Measurements from ENCODE around the gene KRT83.

GRCh38 chr12:52356762-52357580 lies 35.8 kb upstream of the KRT83 start:
- TF ChIP-seq ZNF331 (CRISPR knock-in tag; IDR thresholded peaks at IDR 0.05) (no peak), CTCF (CRISPR knock-in tag; IDR thresholded peaks at IDR 0.05) (no peak), HDAC6 (IDR thresholded peaks at IDR 0.05; ENCODE audit: low read depth, low read length) (no peak), PRDM10 (CRISPR knock-in tag; IDR thresholded peaks at IDR 0.05; ENCODE audit: low read depth) (no peak), SP2 (CRISPR knock-in tag; IDR thresholded peaks at IDR 0.05) (no peak), ZNF709 (CRISPR knock-in tag; IDR thresholded peaks at IDR 0.05) (no peak), SMC3 (IDR thresholded peaks at IDR 0.05; ENCODE audit: low read length) (no peak), ATF6 (CRISPR knock-in tag; conservative IDR thresholded peaks at IDR 0.05) (no peak)
- TF ChIP-seq, protein P1, sequence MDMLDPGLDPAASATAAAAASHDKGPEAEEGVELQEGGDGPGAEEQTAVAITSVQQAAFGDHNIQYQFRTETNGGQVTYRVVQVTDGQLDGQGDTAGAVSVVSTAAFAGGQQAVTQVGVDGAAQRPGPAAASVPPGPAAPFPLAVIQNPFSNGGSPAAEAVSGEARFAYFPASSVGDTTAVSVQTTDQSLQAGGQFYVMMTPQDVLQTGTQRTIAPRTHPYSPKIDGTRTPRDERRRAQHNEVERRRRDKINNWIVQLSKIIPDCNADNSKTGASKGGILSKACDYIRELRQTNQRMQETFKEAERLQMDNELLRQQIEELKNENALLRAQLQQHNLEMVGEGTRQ (IDR thresholded peaks at IDR 0.05; ENCODE audit: low read depth, low read length) = no peak
- TF ChIP-seq, protein P1 (CRISPR knock-in tag; IDR thresholded peaks at IDR 0.05; ENCODE audit: borderline replicate concordance) = no peak
- TF ChIP-seq, protein P2, sequence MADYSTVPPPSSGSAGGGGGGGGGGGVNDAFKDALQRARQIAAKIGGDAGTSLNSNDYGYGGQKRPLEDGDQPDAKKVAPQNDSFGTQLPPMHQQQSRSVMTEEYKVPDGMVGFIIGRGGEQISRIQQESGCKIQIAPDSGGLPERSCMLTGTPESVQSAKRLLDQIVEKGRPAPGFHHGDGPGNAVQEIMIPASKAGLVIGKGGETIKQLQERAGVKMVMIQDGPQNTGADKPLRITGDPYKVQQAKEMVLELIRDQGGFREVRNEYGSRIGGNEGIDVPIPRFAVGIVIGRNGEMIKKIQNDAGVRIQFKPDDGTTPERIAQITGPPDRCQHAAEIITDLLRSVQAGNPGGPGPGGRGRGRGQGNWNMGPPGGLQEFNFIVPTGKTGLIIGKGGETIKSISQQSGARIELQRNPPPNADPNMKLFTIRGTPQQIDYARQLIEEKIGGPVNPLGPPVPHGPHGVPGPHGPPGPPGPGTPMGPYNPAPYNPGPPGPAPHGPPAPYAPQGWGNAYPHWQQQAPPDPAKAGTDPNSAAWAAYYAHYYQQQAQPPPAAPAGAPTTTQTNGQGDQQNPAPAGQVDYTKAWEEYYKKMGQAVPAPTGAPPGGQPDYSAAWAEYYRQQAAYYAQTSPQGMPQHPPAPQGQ (CRISPR knock-in tag; IDR thresholded peaks at IDR 0.05; ENCODE audit: borderline replicate concordance) = no peak

Measured in HepG2 (cell line).